SHP77 (cell line): ENCODE data around the gene ISG20.

ENCODE experiments used
- DNase-seq, 2 experiments: peaks; one replicate each; lab custom pipeline; 2025; lab: John Stamatoyannopoulos, UW

ISG20 gene

DNA sequence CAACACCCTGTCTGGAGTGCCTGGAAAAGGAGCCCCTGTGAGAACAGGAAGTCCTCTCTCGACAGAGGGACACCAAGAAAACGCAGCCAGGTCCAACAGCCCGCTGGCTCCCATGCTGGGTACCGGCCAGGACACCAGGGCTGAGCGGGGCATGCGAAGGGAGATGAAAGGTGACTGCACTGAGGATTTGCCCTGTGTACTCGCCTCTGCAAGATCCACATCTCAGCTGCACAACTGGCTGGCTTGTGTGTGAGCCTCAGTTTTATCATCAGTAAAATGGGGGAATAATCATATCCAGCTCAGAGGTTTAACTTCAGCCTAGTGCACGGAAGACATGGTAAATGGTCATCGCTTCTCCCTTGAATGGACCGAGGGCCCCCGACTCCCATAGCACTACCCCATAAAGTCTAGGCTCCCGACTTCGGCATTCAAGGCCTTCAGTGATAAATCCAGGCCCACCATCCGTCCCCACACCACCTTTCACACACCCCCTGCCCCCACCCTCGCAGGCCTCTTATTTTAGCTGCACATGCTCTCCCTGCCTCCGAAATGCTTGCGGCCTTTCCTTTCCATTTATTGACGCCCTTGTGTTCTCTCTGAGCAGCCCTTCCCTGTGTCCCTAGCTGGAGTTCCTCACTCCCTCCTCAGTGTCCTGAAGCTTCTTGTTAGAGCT is 15.8 kb downstream of the ISG20 start:
- no peak for DNase-seq

DNA sequence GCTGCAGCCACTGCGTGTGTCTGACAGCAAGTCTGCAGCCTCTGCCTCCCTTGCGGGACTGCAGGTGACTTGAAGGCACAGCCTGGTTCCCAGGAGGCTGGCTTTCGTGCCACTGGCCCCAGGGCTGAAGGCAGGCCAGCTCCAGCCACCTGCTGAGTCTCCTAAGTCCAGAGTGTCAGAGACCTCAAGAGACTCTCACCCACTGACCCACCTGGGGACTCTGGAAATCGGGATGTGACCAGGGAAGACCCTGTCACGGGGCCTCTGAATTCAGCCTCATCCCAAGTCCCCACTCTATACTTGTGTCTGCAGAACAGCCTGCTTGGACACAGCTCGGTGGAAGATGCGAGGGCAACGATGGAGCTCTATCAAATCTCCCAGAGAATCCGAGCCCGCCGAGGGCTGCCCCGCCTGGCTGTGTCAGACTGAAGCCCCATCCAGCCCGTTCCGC is 16.3 kb downstream of the ISG20 start:
- DNase-seq, result no peak

DNA sequence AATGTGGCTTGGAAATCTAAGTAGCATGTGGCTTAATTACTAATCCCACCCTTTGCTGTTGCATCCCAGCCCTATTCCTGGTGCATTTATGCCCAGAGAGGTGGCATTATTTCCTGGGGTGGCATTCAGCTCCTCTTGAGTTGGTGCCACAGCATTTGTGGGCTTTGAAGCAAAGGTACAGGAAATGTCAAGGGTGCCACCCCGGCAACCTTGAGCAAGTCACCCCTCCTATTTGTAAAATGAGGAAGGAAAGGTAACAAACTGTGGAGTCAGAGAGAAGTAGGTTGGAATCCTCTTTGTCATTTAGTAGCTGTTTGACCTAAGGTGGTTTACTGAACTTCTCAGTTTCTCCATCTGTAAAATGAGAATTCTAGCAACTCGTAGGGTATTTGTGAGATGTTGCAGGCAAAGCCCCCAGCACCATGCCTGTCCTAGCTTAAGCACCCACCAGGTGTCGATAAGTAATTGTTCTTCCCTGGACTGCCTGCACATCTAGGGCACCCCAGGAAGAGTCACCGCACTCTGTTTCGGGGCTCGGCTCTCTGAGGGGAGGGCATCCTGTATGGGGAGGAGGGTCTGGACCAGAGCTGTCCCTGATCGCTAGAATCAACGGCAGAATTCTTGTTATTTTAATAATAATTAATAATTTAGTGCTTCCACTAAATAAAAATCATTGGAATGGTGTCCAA is 17.1 kb downstream of the ISG20 start:
- DNase-seq, result no peak

DNA sequence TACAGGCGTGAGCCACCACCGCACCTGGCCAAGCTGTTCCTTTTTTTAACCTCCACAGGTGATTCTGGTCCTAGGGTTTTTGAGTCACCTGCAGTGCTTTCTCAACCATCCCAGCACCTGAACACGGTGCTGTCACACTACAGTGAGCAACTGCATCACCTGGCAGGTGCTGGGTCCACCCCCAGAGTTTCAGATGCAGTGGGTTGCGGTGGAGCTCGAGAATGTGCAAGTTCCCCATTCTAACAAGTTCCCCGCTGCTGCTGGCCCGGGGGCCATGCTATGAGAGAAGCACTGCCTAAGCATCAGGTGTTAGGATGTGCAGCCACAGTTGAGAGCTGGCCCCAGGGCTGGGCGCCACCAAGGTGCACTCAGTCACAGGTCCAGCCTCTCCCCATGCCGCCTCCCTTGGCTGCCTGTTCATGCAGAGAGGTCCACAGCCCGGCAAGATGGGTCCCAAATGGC is 18.0 kb downstream of the ISG20 start:
- no peak for DNase-seq

DNA sequence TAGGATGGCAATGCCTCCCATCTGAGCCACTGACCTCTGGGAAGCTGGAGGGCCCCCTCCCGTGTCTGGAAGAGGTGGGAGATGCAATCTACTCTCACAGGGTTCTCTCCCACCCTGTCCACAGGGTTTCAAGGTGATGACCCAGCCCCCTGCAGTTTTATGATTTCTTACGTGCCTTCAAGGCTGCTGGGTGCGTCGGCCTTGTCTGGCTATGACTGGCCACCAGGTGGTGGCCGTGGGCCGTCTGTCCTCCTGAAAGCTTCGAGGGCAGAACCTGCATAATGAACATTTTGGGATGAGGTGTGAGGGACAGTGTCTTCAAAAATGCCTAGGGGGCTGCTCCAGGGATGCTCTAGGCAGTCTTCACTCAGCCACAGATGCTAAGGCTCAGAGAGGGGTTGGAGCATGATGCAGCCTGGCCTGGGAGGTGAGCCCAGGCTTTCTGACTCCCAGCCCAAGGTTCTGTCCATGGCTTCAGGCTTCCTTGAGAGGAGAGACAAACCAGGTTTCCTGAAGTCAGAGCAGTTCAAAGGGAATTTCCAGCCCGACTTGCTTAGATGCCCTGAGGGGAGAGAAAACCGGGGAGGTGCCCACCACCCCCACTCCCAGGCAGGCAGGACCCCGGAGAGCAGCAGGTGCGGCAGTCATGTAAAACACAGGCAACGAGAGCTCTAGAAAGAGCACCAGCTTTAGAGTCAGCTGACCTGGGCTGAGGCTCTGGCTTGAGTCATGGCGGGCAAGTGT is 18.7 kb downstream of the ISG20 start:
- peak; percentile 11 to 36 for DNase-seq

DNA sequence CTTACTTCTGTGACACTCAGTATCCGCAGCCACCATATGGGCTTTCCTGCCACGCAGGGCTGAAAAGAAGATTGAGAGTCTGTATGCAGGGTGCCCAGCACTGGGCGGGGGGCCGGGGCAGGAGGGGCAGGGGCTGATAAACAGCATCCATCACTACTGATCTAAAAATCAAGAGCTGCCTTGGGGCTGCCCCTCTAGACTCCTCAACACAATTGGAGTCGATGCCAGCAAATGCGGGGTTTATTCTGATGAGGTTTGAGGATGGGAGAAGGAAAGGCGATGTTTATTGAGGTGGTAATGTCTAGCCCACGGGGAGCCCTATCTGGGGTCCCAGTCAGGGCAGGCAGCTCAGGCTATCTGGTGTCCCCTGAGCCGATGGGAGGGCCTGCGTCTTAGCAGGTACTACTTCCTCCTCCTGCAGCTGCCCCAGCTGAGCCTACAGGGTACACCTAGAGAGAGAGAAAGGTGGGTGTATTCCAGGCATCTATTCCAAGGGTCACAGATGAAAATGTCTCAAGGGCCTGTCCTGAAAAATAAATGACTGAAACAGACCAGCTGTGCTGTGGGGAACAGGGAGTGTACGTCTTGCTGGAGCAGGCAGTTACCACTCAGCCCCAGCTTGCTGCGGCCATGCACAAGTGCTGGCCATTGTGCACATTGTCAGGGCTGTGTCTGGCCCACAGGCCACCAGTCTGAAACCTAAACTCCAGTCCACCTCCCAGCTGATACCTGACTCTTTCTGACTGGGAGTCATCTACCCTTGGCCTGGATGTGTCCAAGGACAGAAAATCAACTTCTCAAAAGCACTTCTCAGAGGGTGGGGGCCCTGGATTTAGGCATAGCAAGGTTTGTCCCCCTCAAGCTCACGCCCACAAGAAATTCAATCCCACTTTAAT is 19.5 kb downstream of the ISG20 start:
- DNase-seq, result no peak

DNA sequence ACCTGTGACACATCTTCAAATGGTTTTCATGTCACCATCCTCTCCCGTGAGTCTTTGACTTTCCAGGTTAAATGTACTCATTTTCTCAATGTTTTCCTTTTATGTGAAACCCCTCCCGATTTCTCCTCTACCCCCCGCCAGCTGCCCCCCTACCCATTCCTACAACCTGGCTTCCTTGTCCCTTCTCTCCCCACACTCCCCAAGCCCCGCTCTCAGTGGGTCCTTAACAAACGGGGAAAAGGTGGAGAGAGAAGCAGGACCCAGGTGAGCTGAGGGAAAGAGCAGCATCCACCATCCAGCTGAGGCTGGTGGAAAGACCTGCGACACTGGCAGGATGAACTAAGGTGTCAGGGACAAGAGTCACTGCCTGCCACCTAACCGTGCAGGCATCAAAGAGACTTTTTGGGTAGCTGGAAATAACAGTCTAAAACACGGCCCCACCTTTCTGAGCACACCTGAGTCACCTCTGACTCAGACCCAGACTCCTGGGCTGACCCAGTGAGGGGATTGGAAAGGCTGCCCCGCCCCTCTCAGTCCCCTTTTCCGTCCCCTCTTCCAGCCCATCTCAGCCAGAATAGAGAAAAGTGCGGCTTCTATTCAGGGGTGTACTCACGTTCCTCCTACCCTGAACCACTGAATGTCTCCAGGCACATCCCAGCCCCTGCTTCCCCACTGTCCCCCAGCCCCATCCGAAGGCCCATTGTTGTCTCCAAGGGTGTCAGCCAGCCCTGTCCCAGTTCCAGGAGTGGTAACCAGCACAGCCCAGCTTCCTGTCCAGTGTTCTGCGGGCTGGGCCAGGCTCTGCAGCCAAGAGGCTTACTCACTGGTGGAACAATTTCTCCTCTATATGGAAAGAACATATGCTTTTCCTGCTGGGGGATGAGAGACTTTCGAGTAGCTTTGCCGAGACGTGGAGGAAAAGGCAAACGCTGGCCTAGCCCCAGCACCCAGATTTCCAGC is 20.4 kb downstream of the ISG20 start:
- DNase-seq, result no peak

DNA sequence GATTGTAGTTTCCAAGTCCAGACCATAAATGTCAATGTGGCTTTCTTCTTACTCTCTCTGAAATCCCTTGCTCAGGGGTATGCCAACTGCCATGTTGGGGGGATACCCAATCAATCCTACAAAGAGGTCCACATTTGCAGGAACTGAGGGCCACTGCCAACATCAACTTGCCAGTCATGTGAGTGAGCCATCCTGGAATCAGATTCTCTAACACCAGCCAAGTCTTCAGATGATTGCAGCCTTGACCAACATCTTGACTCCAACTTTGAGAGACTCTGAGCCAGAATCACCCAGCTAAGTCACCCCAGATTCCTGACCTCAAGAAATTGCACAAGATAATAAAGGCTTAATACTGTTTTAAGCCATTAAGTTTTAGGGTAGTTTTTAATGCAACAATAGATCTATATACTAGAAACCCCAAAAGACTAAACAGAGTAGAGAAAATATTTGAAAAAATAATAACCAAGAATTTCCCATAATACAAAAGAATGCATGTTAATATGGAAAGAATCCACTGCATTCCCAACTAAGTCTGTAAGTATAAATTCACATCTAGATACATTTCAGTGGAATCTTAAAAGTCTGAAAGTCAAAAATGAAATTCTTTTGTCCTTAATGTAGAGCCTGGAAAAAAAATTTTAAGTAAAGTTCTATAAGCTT is 22.4 kb downstream of the ISG20 start:
- DNase-seq, result no peak

DNA sequence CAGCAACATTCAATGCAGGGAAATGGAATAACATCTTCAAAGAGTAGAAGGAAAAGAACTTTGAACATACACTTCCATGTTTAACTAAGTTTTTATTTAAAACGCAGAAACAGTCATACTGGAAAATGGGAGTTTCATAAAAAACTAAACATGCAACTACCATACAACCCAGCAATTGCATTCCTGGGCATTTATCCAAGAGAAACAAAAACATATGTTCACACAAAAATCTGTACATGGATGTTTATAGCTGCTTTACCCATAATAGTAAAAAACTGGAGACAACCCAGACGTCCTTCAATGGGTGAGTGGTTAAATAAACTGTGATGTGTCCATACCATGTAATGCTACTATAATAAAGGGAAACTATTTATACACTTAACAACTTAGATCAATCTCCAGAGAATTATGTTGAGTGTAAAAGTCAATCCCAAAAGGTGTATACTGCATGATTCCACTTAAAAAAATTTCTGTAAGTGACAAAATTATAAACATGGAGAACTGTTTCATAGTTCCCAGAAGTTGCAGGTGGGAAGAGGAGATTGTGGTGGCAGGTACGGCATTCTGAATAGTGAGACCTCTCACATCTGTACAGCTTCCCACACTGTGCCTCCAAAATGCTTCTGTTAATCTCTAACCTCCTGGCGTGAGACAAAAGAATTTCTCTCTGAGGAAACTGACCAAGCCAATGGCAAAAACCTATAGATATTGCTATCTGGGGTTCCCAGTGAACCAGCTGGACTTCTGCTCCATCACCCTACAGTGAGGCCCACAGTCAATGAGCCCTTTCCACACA is 23.1 kb downstream of the ISG20 start:
- no peak for DNase-seq

DNA sequence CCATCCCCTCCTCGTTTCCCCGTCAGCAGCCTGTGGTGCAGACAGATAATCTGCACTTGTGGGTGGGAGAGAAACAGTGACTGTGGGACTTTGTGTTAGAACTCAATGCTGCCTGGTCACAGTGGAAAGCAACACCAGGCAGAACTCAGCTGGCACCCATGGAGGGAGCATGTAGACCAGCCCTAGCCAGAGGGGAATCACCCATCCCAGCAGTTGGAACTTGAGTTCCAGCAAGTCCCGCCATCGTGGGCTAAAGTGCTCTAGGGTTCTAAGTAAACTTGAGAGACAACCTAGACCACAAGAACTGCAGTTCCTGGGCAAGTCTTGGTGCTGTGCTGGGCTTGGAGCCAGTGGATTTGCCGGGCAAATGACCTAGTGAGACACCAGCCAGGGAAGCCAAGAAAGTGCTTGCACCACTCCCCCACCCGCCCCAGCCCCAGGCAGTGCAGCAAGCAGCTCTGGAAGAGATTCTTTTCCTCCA is 24.4 kb downstream of the ISG20 start:
- no peak for DNase-seq

DNA sequence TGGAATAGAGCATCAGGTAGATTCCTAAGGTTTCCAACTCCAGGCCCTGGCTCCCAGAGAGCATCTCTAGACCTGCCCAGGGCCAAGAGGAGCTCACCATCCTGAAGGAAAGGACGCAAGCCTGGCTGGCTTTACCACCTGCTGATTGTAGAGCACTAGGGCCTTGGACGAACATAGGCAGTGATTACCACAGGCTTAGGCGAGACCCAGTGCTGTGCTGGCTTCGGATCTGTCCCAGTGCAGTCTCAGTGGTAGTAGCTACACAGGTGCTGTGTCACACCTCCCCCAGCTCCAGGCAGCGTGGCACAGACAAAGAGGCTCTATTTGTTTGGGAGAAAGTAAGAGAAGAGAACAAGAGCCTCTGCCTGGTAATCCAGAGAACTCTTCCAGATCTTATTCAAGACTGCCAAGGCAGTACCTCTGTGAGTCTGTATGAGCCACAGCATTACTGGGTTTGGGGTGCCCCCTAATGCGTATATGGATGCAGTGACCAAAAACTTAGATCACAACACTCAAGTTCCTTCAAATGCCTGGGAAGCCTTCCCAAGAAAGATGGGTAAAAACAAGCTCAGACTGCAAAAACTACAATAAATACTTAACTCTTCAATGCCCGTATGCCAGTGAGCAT is 25.4 kb downstream of the ISG20 start:
- DNase-seq, result no peak

DNA sequence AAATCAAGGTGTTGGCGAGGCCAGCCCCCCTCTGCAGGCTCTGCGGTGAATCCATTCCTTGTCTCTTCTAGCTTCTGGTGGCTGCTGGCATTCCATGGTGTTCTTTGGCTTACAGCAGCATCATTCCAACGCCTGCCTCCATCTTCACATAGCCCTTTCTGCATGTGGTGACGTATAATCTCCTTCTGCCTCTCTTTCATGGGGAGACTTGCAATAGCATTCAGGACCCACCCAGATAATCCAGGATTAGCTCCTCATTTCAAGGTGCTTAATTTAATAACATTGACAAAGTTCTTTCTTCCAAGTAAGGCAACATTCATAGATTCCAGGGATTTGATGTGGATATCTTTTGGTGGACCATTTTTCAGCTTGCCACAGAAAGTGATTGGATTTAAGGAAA is 35.8 kb downstream of the ISG20 start:
- DNase-seq, result no peak

DNA sequence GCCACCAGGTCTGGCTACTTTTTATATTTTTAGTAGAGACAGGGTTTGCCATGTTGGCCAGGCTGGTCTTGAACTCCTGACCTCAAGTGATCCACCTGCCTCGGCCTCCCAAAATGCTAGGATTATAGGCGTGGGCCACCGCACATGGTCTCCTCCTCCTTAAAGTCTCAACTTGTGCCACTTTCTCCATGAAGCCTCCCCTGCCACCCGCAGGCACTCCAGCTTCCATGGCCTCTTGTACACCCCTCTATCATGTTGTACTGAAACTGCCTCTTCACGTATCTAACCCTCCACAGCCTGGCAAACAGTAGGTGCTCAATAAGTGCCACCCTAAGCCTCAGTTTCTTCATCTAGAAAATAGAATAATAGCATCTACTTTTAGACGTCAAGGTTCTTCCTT is 39.9 kb downstream of the ISG20 start:
- no peak for DNase-seq

DNA sequence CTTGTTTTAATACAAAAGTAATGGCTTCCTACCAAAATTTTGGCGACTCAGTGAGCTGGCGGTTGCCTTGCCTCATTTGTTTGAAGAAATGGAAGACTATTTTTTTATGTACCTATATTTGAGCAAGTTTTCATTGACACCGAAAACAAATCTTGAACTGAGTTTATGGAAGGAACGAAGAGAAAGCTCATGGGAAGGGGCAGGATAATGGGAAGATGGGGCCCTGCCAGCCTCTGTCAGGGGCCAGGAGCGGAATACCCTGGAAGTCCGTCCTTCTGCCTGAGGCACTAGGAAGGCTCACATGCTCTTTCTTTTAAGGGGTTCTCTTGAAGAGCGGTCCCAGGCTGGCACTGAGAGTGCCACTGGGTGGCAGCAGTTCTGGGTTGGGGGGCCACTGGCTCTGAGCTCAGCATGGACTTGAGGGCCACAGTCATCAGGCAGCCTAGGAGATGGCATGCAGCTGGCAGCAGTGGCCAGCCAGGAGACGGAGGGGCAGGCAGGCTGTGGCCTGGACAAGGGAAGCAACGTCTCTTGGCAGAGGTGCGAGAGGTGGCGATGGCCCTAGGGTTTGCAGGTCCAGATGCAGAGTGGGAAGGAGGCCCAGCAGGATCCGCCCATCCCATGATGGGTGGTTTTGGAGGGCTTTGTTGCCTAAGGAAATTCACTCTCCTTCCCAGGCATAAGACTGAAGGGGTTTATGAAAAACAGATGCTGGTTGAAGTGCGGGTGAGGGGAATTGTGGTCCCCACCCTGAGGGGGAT is 41.6 kb downstream of the ISG20 start:
- DNase-seq, result no peak

DNA sequence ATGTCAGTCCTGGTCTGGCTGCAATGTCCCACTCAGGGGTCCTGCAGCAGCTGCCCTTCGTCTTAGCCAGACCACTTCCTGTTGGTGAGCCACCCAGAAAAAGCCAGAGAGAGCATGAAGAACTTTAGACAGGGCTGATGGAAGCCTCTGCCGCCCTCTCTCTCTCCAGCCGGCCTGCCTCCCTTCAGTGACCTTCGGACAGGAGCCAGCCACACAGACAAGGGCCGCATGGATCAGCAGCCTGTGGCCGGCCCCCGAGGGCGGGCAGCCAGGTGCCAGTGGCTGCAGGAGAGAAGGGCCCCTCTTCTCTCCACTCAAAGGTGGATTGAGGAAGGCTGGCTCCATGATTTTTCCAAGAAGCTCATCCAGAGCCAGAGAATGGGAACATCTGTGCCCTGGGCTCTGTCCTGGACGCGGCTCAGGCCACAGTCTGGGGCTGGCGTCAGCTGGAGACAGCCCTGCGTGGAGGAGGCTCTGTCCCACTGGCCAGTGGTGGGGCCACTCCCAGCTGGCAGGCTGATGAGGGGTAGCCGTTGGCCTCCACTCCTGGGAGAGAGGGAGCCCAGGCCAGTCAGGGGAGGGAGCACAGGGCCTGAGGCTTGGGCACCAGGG is 42.9 kb downstream of the ISG20 start:
- no peak for DNase-seq

DNA sequence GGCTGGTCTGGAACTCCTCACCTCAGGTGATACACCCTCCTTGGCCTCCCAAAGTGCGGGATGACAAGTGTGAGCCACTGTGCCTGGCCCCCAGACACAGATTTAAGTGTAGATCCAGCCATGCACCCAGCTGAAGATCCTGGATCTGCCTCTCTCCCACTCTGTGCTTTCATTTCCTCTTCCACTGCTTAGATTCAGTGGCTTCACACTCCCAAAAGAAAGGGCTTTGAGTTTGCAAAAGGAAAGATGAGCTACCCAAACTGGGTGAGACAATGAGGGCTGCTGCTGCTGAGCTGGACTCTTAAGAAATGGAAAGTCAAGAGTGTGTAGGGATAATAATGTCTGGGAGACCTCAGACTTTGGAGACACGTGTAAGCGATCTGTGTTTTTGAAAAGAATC is 45.5 kb downstream of the ISG20 start:
- no peak for DNase-seq

DNA sequence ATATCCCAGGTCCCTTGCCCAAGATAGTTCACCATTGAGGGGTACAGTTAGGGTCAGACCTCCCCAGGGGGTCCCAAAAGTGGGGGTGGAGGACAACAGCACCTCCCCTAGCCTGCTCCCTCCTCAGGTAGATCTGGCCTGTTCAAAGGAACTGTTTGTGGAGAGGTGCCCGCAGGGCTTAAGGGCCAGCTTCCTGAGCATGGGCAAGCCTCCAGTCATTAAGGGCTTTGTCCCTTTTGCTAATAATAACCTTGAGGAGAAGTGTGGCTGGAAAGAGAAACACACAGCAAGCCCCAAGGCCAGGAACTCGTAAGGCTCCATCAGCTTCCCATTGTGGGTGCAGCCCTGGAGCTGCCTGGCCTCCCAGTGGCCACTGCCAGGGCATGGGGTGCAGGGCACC is 47.4 kb downstream of the ISG20 start:
- no peak for DNase-seq
